Natural killer cell (primary cell): Measurements from ENCODE around the gene TNNC2. TPM values are rescaled to one million over a fixed set of nuclear protein-coding genes. Genes with fewer than 3 reads are reported as not detected.

ENCODE experiments used
- ATAC-seq, 3 donors: fragments of 150-1000 bp in 2 of 3; fragments of 200-7000 bp in 1 of 3; cut with Tn5 transposase; 1 replicate in 1 of 3; 2 replicates in 2 of 3; pipeline ENCODE4 v1.10.0; 2021; ENCODE audit warnings: mild to moderate bottlenecking in 2 of 3, moderate library complexity in 2 of 3
- DNase-seq, 2 donors: peaks; one replicate each; pipeline versions ENCODE4 v3.0.0 to v3.0.0-alpha.2; 2013 to 2021; ENCODE audit warnings: mixed read lengths in 1 of 2
- H3K27ac ChIP-seq: one replicate; pipeline ENCODE4 v1.5.1; 2013; ENCODE audit warnings: mild to moderate bottlenecking, low read length
- H3K27me3 ChIP-seq: one replicate; pipeline ENCODE4 v1.6.1; 2013; ENCODE audit warnings: low read length; ENCODE audit not compliant: control insufficient read depth, insufficient read depth
- H3K36me3 ChIP-seq: one replicate; pipeline ENCODE4 v1.6.1; 2013; ENCODE audit warnings: low read length; ENCODE audit not compliant: control insufficient read depth, insufficient read depth
- H3K4me1 ChIP-seq: one replicate; pipeline ENCODE4 v1.6.1; 2013; ENCODE audit warnings: low read length; ENCODE audit not compliant: control insufficient read depth, insufficient read depth
- H3K4me3 ChIP-seq: one replicate; pipeline ENCODE4 v1.5.1; 2013; ENCODE audit warnings: low read length
- H3K9me3 ChIP-seq: one replicate; pipeline ENCODE4 v1.6.1; 2013; ENCODE audit warnings: low read length; ENCODE audit not compliant: control insufficient read depth, insufficient read depth
- H3K27ac Mint-ChIP-seq, 2 donors: one replicate each; pipeline ENCODE4 v1.8.0; 2022; ENCODE audit warnings: mild to moderate bottlenecking in 2 of 2, mixed read lengths in 2 of 2, moderate library complexity in 1 of 2
- H3K27me3 Mint-ChIP-seq, 2 donors: one replicate each; pipeline ENCODE4 v1.8.0; 2022; ENCODE audit warnings: low read depth in 2 of 2, mixed read lengths in 2 of 2
- H3K36me3 Mint-ChIP-seq: one replicate; pipeline ENCODE4 v1.8.0; 2022; ENCODE audit warnings: mixed read lengths
- H3K4me1 Mint-ChIP-seq, 2 donors: one replicate each; pipeline ENCODE4 v1.8.0; 2022; ENCODE audit warnings: mixed read lengths in 2 of 2
- H3K4me3 Mint-ChIP-seq: one replicate; pipeline ENCODE4 v1.8.0; 2022; ENCODE audit warnings: mild to moderate bottlenecking, moderate library complexity, mixed read lengths
- H3K9me3 Mint-ChIP-seq, 2 donors: one replicate each; pipeline ENCODE4 v1.8.0; 2022; ENCODE audit warnings: mixed read lengths in 2 of 2
- CTCF ChIP-seq: fragments of 200-600 bp; IDR thresholded peaks from one replicate; pipeline ENCODE4 v1.8.0; 2022; ENCODE audit warnings: antibody characterized with exemption
- WGBS: methylation state at CpG from one replicate; pipeline ENCODE4 v1.1.7; 2013; ENCODE audit warnings: missing lambda C conversion rate; ENCODE audit not compliant: insufficient coverage; 5-methylcytosine and 5-hydroxymethylcytosine counted together
- intact Hi-C: fragments of 100-400 bp; cut with micrococcal nuclease; formaldehyde crosslinking; loops from one replicate; pipeline ENCODE4 v1.14.2; 2022
- total RNA-seq, 4 donors: library from RNA; stranded (reverse); fragments of 120-200 nt in 1 of 4; gene quantifications; one replicate each; pipeline versions ENCODE4 v1.2.3 to v1.2.4, GENCODE V29; 2013 to 2022

Gene TNNC2
- total RNA-seq, 3 donors from 2014 or later (not counting 1 experiment from before 2014, with no cell fraction given) = 0.93 to 1.5 TPM; not detected in 1

GRCh38 chr20:45783656-45784294 lies 43.3 kb downstream of the TNNC2 start:
- no peak for ATAC-seq
- no peak for TF ChIP-seq CTCF
- 87% methylated on average over 6 of the region's 6 CpGs for WGBS

GRCh38 chr20:45782890-45783289 lies 44.2 kb downstream of the TNNC2 start:
- no peak overlapping the region for H3K4me3 Mint-ChIP-seq
- DNase-seq (no peak), ATAC-seq (no peak)
- no peaks in the 10 kb centered on the region for H3K9me3 Mint-ChIP-seq
- Histone ChIP-seq H3K27ac (no peak overlapping the region), H3K9me3 (no peaks in the 10 kb centered on the region), H3K4me3 (no peak overlapping the region), H3K4me1 (no peaks in the 10 kb centered on the region), H3K36me3 (no peaks in the 10 kb centered on the region), H3K27me3 (no peaks in the 10 kb centered on the region)
- H3K27me3 Mint-ChIP-seq = peaks cover 3% of the 10 kb centered on the region in 2 donors
- no peaks in the 10 kb centered on the region for H3K36me3 Mint-ChIP-seq
- no peak overlapping the region for H3K27ac Mint-ChIP-seq
- 62% methylated on average over 4 of the region's 4 CpGs for WGBS
- TF ChIP-seq CTCF = no peak
- no peaks in the 10 kb centered on the region for H3K4me1 Mint-ChIP-seq
- intact Hi-C loops = no loop called here

More at GRCh38 chr20:45783656-45784294, 43.3 kb downstream of the TNNC2 start:
- peaks cover 0 to 3% of the 10 kb centered on the region in 2 donors for H3K27me3 Mint-ChIP-seq
- no peaks in the 10 kb centered on the region for H3K9me3 ChIP-seq
- no peaks in the 10 kb centered on the region for H3K4me1 ChIP-seq
- H3K9me3 Mint-ChIP-seq = no peaks in the 10 kb centered on the region
- H3K4me3 Mint-ChIP-seq = no peak overlapping the region
- intact Hi-C loops = no loop called here
- no peaks in the 10 kb centered on the region for H3K36me3 ChIP-seq
- no peaks in the 10 kb centered on the region for H3K27me3 ChIP-seq
- H3K27ac ChIP-seq = no peak overlapping the region
- no peaks in the 10 kb centered on the region for H3K36me3 Mint-ChIP-seq
- no peaks in the 10 kb centered on the region for H3K4me1 Mint-ChIP-seq
- H3K27ac Mint-ChIP-seq = no peak overlapping the region
- H3K4me3 ChIP-seq = no peak overlapping the region
- no peak for DNase-seq

GRCh38 chr20:45781391-45781931 lies 45.7 kb downstream of the TNNC2 start:
- no peaks in the 10 kb centered on the region for H3K9me3 ChIP-seq
- no peak overlapping the region for H3K4me3 ChIP-seq
- WGBS = 86% methylated on average over 4 of the region's 4 CpGs
- peaks cover 3 to 6% of the 10 kb centered on the region in 2 donors for H3K27me3 Mint-ChIP-seq
- H3K9me3 Mint-ChIP-seq = no peaks in the 10 kb centered on the region
- H3K36me3 ChIP-seq = no peaks in the 10 kb centered on the region
- H3K27me3 ChIP-seq = no peaks in the 10 kb centered on the region
- no peak overlapping the region for H3K4me3 Mint-ChIP-seq
- no peak overlapping the region for H3K27ac Mint-ChIP-seq
- intact Hi-C loops = no loop called here
- no peaks in the 10 kb centered on the region for H3K4me1 Mint-ChIP-seq
- no peak overlapping the region for H3K27ac ChIP-seq
- no peaks in the 10 kb centered on the region for H3K36me3 Mint-ChIP-seq
- no peak for TF ChIP-seq CTCF
- DNase-seq (no peak), ATAC-seq (no peak)
- H3K4me1 ChIP-seq = no peaks in the 10 kb centered on the region

GRCh38 chr20:45780159-45780558 lies 47.0 kb downstream of the TNNC2 start:
- 91% methylated on average over 3 of the region's 4 CpGs for WGBS
- peaks cover 3 to 16% of the 10 kb centered on the region in 2 donors for H3K27me3 Mint-ChIP-seq
- DNase-seq (no peak), ATAC-seq (no peak)
- no peaks in the 10 kb centered on the region for H3K27me3 ChIP-seq
- no peaks in the 10 kb centered on the region for H3K36me3 ChIP-seq
- H3K4me1 Mint-ChIP-seq = no peaks in the 10 kb centered on the region
- H3K9me3 Mint-ChIP-seq = no peaks in the 10 kb centered on the region
- no peaks in the 10 kb centered on the region for H3K36me3 Mint-ChIP-seq
- H3K27ac ChIP-seq = no peak overlapping the region
- H3K4me3 Mint-ChIP-seq = no peak overlapping the region
- intact Hi-C loops = no loop called here
- no peak for TF ChIP-seq CTCF
- H3K4me3 ChIP-seq = no peak overlapping the region
- H3K4me1 ChIP-seq = no peaks in the 10 kb centered on the region
- no peak overlapping the region for H3K27ac Mint-ChIP-seq
- H3K9me3 ChIP-seq = no peaks in the 10 kb centered on the region
